GM18499 (cell line): ENCODE measurements around the gene CSRNP3.

ENCODE experiments used
- ATAC-seq: cut with Tn5 transposase; IDR thresholded peaks from one replicate; pipeline ENCODE4 v1.9.1; 2021; ENCODE audit warnings: moderate number of reproducible peaks; ENCODE audit not compliant: insufficient read depth, unreplicated experiment

CSRNP3 gene, protein sequence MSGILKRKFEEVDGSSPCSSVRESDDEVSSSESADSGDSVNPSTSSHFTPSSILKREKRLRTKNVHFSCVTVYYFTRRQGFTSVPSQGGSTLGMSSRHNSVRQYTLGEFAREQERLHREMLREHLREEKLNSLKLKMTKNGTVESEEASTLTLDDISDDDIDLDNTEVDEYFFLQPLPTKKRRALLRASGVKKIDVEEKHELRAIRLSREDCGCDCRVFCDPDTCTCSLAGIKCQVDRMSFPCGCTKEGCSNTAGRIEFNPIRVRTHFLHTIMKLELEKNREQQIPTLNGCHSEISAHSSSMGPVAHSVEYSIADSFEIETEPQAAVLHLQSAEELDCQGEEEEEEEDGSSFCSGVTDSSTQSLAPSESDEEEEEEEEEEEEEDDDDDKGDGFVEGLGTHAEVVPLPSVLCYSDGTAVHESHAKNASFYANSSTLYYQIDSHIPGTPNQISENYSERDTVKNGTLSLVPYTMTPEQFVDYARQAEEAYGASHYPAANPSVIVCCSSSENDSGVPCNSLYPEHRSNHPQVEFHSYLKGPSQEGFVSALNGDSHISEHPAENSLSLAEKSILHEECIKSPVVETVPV

DNA sequence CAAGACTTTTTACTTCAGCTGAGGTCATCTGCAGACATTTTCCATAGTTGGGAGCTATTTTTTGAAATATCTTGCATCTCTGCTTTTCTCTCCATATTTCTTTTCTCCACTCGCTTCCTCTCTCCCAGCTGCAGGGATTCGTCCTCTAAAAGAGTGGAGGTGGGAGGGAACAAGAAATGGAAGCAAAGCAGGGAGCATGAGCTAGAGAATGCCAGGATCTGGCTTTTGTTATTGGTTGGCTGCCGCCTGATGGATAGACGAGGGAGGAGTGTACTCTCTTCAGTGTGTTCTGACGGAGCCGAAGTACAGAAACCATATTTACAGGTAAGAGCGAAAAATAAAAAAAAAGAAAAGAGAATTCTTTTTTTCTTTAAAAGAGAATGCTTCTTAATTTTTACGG lies at the start of gene CSRNP3:
TSS of gene CSRNP3 (plus strand) at position 282 of the 400 bp plus-strand sequence. CDS start 125,368 bp downstream, outside the sequence.
- ATAC-seq, result no peak

DNA sequence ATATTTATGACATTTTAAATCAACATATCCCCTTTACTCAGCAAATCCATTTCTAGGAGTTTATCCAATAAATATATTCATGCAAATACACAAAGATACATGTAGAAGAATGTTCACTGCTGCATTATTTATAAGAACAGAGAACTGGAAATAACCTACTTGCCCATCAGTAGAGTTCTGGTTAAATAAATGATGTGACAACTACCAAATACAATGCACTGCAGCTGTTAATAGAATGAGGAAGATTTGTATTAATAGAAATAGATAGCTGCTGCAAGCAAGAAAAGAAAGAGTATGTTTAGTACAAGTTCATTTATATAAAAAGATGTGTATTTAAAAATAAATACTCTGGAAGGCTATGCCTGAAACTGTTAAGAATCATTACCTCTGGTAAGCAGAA lies 49.3 kb upstream of the CSRNP3 start:
- ATAC-seq, result no peak

DNA sequence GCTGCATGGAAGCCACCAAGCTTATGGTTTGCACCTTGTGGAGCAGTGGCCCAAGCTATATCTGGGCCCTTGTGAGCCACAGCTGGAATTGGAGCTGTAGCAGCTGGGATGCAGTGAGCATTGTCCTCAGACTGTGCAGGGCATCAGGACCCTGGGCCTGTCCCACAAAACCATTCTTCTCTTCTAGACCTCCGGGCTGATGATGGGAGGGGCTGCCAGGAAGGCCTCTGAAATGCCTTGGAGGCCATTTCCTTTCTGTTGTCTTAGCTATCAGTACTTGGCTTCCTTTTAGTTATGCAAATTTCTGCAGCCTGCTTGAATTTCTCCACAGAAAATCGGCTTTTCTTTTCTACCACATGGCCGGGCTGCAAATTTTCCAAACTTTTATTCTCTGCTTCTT lies 46.4 kb upstream of the CSRNP3 start:
- no peak for ATAC-seq

DNA sequence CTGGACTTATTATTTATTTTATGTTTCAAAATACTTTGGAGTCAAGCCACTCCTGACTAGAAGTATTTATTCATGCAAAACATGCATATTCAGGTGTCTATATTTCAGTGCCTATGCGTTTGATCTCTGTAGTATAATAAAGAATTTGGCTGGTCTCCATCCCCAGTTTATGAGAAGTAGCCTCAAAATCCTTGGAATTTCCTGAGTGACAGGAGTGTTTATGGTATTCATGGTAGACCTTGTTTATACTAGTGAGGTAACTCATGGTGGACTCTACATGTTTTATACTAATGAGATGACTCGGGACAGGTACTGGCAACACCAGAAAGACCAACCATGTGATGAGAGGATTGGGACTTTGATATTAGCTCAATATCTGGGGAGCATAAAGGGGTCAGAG lies 43.9 kb upstream of the CSRNP3 start:
- no peak for ATAC-seq

DNA sequence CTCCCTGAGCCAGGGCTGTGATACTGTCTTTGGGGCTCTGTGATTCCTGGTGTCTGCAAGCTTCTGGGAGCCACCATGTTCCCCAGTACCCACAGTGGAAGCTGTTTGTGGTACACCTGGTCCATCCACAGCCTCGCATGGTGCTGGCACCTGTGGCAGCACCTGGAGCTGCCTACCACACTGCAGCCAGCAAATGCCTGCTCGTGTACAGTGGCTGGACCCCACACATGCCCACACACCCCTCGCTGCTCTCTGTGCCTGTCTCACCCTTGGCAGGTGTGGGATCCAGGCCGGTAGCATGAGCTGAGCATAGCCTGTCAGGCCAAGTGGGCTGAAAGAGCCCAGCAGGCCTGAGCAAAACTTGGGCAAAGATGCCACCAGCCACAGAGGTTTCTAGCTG lies 41.8 kb upstream of the CSRNP3 start:
- ATAC-seq, result no peak

DNA sequence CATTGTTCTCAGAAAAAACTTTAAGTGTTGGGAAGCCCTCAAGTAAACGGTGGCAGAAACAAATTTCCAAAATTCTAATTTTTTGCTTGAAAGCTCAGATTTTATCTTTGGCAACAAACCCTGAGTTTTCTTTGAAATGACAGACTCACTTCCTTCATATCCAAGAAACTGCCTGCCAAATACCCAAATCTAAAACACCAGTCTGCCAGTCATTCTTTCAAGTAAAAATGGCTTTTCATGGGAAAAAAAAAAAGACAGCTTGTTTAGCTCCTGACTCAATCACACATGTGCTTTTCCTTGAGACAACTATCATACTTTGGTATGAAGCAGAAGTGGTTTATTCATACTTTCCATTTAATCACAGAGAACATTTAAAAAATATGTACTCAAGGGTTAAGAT lies 40.6 kb upstream of the CSRNP3 start:
- ATAC-seq, result no peak

DNA sequence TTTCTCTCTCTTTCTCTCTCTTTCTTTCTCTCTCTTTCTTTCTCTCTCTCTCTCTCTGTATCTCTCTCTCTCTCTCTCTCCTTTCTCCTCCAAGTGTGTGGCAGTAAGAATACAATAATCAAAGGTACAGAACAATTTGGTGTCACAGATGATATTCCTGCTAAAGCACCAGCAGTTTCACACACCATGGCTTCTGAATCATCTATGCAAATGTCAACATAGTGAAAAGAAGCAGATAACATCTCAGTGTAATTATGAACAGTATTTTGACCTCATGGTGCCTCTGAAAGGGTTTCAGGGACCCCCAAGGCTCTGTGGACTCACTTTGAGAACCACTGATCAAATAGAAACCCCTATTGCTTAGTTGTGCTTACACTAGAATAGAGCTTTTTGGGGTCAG lies 38.5 kb upstream of the CSRNP3 start:
- ATAC-seq, result no peak

DNA sequence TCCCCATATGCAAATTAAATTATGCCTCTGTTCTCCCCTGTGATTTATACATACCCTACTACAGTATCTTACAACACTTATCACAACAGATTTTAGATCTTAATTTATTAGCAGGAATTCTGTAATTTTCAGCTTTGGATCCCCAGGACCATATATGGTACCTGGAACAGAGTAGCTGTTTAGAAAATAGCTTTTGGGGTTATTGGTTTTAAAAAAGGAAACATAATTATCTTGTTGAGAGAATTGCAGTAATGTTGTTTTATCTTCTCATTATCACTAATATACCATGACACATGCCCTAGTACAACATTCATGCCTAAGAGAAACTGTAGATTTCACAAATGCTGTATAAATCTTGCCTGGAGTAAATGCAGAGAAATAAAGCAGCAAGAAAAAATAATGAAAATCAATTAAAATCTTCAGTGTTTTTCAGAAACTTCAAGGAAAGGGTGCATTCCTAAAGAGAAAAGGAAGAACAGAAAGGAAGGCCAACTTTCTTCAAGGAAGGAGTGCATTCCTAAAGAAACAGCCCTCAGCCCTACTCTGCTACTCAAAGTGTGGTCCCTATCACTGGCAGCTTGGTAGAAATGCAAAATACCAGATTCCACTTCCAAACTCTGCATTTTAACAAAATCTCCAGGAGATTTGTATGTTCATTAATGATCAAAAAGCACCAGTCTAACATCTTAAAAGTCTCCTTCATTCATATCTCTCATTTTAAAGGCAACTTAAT lies 37.1 kb upstream of the CSRNP3 start:
- ATAC-seq, result no peak

DNA sequence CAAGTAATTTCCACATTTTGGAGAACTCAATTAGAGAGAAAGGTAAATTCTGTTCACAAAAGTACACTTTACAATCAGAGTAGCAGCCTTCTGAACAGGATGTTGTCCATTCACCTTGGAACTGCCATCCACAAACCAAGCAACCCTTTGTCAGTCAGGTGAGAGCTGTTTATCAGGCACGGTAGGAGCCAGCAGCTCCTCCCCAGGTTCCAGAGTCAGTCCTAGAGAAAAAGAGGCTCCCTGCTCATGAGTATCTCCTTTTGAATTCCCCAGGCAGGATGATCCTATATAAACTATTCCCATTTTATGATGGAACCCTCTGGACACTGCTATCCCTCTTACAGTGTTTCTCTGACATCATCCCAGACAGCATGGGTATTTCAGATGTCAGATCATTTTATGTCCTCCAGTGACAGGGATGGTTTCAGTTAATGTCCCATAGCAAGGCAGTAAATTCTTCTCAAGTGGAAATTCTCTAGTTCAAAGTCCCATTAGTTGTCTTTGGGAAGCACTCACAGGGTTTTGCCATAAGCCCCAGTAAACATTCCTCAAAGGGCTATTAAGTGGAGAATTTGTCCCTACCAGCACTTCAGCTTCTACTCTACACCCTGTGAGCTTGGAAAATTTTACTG lies 34.5 kb upstream of the CSRNP3 start:
- ATAC-seq, result no peak

DNA sequence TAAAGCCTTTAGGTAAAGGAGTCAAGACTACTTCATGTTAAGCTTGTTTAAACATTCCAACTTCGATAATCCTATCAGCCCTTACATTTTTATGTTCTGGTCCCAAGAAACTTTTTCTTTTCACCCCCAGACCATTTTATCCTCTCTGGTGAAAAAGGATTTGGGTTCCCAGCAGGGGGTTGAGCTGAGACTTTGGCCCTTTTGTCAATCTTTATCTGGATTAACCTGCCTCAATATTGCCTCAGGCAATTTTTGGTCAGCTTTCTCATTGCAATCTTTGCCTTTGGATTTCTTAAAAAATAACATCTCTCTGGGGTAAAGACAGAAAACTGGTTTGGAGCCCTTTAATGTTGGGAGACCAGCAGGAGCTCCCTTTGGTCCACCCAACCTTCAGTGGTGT lies 33.9 kb upstream of the CSRNP3 start:
- ATAC-seq, result no peak

DNA sequence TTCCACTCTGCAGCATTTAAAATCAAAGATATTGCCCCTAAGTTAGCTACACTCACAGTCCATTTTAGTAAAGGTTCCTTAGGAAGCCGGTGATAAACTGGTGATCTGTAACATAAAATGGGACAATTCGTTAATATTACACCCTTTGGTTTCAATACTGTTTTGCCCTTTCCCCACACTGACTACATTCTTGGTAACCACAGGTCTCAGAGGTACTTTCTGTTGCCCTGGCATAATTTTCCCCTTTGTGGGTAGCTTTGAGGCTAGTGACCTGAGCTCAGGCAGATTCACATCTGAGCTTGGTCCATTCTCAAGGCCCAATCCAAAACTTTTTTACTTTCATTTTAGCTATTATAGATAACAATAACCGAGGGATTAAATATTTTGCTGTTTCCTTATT lies 32.9 kb upstream of the CSRNP3 start:
- ATAC-seq, result no peak

DNA sequence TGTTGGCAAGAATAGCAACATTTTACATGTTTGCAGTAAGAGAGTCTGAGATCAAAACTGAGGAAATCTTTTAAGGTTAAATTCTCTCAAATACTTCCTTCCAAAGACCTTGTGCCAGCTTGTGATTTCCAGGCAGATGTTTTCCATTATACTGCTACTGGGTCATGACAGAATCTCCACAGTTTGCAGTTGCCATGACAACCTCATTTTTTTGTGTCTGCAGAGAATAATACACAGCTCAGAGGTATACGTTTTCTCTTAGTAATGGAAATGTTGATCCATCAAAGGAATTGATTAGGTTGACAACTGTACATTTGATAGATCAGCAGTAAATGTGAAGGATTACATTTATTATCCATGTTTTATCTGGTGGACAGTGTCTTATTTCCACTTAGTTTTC lies 29.1 kb upstream of the CSRNP3 start:
- ATAC-seq, result no peak

DNA sequence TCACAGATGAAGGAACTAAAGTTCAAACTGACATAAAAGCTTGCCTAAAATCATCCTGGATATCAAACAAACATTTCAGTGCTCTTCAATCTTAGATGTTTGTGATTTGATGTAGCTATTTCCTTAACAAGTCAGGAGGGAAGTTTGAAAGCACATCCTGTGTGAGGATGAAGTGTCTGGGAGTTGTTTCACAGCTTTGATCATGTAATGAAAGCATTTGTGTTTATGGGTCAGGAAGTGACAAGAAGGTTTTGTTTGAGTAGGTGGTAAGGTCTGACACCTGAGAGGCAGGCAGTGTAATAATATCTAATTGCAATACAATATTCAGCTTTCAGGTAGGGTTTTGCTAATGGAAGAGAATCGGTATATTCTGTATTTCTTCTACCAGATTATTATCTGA lies 26.0 kb upstream of the CSRNP3 start:
- ATAC-seq, result no peak

DNA sequence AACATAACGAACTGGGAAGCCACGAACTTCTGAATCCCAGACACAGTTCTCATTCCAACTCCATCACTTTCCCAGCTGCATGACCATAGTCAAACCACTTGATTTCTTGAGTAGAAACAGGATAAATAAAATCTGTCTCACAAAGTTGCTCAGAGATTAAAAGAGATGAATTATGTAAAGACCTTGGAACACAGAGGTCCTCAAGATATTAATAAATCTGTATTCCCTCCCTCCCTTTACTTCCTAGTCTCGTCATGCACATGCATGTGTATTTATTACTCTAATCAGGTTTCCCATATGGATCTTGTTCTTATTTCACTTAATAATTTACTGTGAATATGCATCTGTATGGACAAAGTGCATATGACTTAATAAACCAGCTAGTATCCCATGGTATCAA lies 21.1 kb upstream of the CSRNP3 start:
- ATAC-seq, result no peak

DNA sequence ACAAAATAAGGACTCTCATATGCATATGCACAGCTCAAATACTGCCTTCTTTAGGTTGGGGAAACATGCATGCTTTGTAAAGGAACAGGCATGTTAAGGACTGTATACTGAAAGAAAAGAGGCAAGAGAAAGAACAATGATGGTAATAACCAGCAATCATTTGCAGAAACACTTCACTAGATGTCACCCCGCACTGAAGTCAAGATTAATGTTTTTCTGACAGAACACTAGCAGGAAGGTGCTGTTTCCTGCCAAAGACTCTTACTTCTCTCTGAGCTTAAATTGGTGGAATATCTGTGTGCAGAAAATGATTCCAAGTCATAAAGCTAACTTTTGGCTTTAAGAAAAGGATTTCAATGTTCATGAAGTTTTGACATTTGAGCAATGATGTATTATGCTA lies 19.3 kb upstream of the CSRNP3 start:
- no peak for ATAC-seq

DNA sequence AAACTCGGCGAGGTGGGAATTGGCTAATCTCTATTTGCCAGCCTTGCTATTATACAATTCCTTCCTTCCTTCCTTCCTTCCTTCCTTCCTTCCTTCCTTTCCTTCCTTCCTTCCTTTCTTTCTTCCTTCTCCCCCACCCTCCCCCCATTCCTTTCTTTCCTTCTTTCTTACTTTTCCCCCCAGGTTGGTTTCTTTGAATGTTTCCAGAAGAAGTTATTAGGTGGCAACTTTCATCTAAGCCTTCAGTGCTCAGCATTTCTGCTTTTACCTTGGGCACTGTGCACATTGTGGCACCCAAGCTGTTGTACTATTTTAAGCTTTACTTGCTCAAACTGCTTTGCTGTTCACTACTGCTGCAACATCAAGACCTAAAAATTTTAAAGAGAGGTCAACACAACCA lies 17.2 kb upstream of the CSRNP3 start:
- ATAC-seq, result no peak

DNA sequence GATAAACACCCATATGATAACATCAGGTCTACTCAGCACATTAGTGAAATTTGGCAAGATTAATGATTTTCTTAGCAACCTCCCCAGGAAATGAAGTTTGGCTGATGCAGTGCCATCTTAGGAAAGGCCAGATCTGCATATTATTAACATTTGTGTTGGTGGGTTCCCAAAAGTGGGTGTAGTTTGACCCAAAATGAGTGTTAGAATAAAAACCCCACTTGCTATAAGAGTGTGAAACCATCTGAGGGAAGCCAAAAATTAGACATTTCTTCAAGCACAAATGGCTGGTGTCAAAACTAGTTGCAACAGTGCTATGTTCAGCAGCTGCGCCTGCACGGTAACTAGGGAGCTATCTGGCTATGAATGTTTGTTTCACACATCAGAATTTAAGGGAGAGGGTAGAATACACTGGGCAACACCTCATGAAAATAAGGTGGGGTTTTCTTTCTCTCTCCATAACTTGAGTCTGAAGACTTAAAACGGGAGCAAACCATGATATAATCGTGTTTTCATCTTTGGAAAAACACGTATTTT lies 15.9 kb upstream of the CSRNP3 start:
- no peak for ATAC-seq

DNA sequence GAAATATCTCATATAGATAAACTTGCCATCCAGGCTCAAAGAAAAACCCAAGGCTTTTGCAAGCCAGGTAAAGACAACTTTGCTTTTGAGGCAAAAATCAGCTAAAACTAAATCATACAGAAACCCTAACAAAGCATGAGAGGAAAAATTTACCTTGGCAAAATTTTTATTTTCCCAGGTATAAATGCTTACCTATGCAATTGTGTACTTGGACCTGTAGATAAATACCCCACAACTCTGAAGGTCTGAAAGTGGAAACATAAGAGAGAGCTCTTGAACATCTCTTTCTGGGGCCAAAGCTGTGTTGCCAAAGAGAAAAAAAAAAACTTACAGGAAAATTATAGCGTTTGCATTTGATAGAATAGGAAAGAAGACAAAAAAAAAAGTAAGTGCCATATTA lies 14.6 kb upstream of the CSRNP3 start:
- no peak for ATAC-seq

DNA sequence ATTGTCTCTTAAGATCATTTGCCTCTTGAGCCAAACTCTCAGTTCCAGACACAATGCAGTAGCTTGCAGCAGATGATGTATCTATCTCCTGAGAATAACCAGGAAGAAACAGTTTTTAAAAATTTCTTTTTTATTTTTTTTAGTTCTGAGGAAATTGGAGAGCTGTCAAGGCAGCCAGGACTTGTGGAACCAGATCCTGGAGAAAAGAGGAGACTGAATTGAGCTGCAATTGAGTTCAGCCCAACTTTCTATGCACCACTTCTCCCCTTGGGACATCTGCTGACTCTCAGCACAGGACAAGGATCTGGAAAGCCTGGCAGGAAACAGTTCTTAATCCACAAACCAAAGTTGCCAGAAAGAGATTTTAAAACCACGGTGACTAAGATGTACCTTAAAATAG lies 13.5 kb upstream of the CSRNP3 start:
- no peak for ATAC-seq

DNA sequence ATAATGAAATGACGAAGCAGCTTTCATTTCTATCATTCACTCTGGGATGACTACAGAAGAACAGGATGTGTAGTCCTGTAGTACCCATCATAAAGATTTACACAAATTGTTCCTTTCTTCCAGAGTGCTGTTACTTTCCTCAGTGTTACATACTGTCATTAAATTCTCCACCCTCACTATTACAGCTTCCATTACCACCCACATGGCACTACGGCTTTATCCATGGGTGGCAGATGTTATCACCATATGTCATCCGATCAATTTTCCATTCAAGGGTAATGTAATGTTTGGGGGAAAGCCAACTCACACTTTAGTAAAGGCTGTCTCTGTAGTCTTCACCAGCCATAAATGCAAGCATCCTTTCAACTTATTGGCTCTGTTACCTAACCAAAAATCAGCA lies 7.1 kb upstream of the CSRNP3 start:
- no peak for ATAC-seq

DNA sequence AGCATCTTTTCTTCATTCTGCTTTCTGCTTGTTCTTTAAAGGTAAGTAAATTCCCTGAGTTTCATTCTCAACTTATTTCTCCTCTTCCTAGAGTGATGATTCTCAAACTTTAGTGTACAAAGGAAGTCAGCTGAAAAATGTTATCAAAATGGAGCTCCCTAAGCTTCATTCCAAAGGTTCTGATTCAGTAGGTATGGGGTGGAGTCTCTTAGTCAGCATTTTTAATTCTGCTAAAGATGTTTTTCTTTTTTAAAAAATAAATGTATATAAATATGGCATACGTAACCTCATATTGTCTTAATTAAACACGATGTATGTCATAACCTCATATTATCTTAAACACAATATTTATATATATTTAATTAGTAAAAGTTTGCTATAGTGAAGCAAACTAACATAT lies 3.1 kb upstream of the CSRNP3 start:
- ATAC-seq, result no peak
